HTERT RPE-1 (cell line): Measurements from ENCODE around the gene CCDC187.

ENCODE experiments used
- in situ Hi-C: fragments of 300-500 bp; cut with MboI; formaldehyde crosslinking; loops from 4 replicates; pipeline ENCODE4 v1.14.3; 2020; ENCODE audit warnings: low sequenced_read_pairs

Gene CCDC187

GRCh38 chr9:136339958-136340310 is 36.0 kb upstream of the CCDC187 start:
- in situ Hi-C loops = no loop called here

- in situ Hi-C loops = no loop called here
Observed at GRCh38 chr9:136339173-136339957, 35.5 kb upstream of the CCDC187 start.

- in situ Hi-C loops = no loop called here
Observed at GRCh38 chr9:136338511-136338910, 34.6 kb upstream of the CCDC187 start.

- in situ Hi-C loops = no loop called here
Observed at GRCh38 chr9:136337416-136338395, 33.8 kb upstream of the CCDC187 start.

GRCh38 chr9:136336881-136337280 is 33.0 kb upstream of the CCDC187 start:
- in situ Hi-C loops = no loop called here

- in situ Hi-C loops = no loop called here
Observed at GRCh38 chr9:136336156-136336870, 32.4 kb upstream of the CCDC187 start.

- in situ Hi-C loops = no loop called here
Observed at GRCh38 chr9:136335296-136336155, 31.6 kb upstream of the CCDC187 start.

GRCh38 chr9:136334541-136334940 is 30.6 kb upstream of the CCDC187 start:
- in situ Hi-C loops = no loop called here

- in situ Hi-C loops = no loop called here
Observed at GRCh38 chr9:136333486-136333885, 29.6 kb upstream of the CCDC187 start.

GRCh38 chr9:136333045-136333444 is 29.2 kb upstream of the CCDC187 start:
- in situ Hi-C loops = no loop called here

GRCh38 chr9:136332482-136332983 is 28.6 kb upstream of the CCDC187 start:
- in situ Hi-C loops = no loop called here

GRCh38 chr9:136331556-136332481 is 27.9 kb upstream of the CCDC187 start:
- in situ Hi-C loops = no loop called here

- in situ Hi-C loops = no loop called here
Observed at GRCh38 chr9:136331030-136331429, 27.1 kb upstream of the CCDC187 start.

- in situ Hi-C loops = no loop called here
Observed at GRCh38 chr9:136330406-136330990, 26.6 kb upstream of the CCDC187 start.

- in situ Hi-C loops = no loop called here
Observed at GRCh38 chr9:136329636-136330405, 25.9 kb upstream of the CCDC187 start.

GRCh38 chr9:136329211-136329627 is 25.3 kb upstream of the CCDC187 start:
- in situ Hi-C loops = no loop called here

- in situ Hi-C loops = no loop called here
Observed at GRCh38 chr9:136328622-136329041, 24.7 kb upstream of the CCDC187 start.
